Testis (tissue), 2 donors: ENCODE measurements around the gene CALML6.

Experiments used
- POLR2A ChIP-seq: fragments of 450-650 bp; IDR thresholded peaks from one replicate; pipeline ENCODE4 v1.6.1; 2017; ENCODE audit warnings: antibody characterized with exemption, mild to moderate bottlenecking, moderate library complexity
- TF ChIP-seq, protein P1 (sequence below), 3 experiments: fragments of 450-650 bp in 2 of 3; fragments of 200-600 bp in 1 of 3; sonication (generic) in 1 of 3; IDR thresholded peaks; one replicate each; pipeline ENCODE4 v1.5.1; 2016 to 2019; ENCODE audit warnings: antibody characterized with exemption in 3 of 3, mild to moderate bottlenecking in 2 of 3, moderate library complexity in 1 of 3

- TF ChIP-seq, protein P1, sequence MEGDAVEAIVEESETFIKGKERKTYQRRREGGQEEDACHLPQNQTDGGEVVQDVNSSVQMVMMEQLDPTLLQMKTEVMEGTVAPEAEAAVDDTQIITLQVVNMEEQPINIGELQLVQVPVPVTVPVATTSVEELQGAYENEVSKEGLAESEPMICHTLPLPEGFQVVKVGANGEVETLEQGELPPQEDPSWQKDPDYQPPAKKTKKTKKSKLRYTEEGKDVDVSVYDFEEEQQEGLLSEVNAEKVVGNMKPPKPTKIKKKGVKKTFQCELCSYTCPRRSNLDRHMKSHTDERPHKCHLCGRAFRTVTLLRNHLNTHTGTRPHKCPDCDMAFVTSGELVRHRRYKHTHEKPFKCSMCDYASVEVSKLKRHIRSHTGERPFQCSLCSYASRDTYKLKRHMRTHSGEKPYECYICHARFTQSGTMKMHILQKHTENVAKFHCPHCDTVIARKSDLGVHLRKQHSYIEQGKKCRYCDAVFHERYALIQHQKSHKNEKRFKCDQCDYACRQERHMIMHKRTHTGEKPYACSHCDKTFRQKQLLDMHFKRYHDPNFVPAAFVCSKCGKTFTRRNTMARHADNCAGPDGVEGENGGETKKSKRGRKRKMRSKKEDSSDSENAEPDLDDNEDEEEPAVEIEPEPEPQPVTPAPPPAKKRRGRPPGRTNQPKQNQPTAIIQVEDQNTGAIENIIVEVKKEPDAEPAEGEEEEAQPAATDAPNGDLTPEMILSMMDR (IDR thresholded peaks at IDR 0.05): no peak
- TF ChIP-seq POLR2A: no peak
These were observed 13.3 kb upstream of the CALML6 start for GRCh38 chr1:1901641-1902294.
